Measurements from ENCODE around the gene LEKR1. TPM values are rescaled to one million over a fixed set of nuclear protein-coding genes. Genes with fewer than 3 reads are reported as not detected.

The LEKR1 gene
- total and polyA plus RNA-seq, 2 of the 13 experiments (the other 11 are each of a cell fraction or from before 2014, with no cell fraction given) = 0.49 to 1.5 TPM

DNA sequence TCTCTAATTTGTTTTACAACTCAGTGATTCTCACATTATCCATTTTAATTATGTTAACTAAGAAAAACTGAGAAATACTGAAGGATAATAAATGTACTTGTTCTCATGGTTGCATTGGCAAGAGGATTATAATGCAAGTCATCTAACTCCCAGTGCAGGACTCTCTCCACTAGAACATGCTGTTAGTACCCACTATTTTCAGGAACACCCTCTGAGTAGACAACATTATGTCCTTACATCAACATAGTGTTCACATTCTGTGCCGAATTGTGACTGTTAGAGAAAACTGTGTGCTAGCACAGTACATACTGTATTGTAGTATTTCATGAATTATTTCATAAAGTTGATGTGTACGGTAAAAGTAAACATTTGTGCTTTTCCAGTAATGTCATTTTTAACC is 80.1 kb downstream of the LEKR1 start:
- no TSS peak for BruUV-seq (replicated peaks)
- POLR2A ChIA-PET = no interaction called here
- Histone ChIP-seq H4K20me1 (ENCODE audit: insufficient read depth, low read length) (no peaks in the 10 kb centered on the region), H3K36me3 (replicated peaks in 1 of 2; ENCODE audit: control insufficient read depth in 1 of 2, insufficient read depth in 2 of 2, low read length in 2 of 2) (no peaks in the 10 kb centered on the region), H3K4me1 (ENCODE audit: insufficient read depth, low read length) (no peaks in the 10 kb centered on the region), H3K27ac (ENCODE audit: extremely low read length, insufficient read depth, low read length) (no peak overlapping the region), H3K4me3 (replicated peaks in 1 of 3; ENCODE audit: insufficient read depth in 1 of 3, low read depth in 2 of 3, low read length in 3 of 3) (no peak overlapping the region), H3K4me2 (ENCODE audit: low read depth, low read length) (no peak overlapping the region), H3K9me3 (ENCODE audit: low read length) (no peaks in the 10 kb centered on the region), H3K27me3 (ENCODE audit: control insufficient read depth in 1 of 2, insufficient read depth in 2 of 2, low read length in 2 of 2) (no peaks in the 10 kb centered on the region), H2AFZ (ENCODE audit: low read length) (no peak overlapping the region), H3K79me2 (ENCODE audit: insufficient read depth, low read length) (no peaks in the 10 kb centered on the region), H3K9ac (ENCODE audit: insufficient read depth, low read depth, low read length) (no peak overlapping the region)
- intact Hi-C loops (cut with micrococcal nuclease; ENCODE audit: unreplicated experiment) = no loop called here
- 6% methylated on average over 2 of the region's 2 CpGs for WGBS (ENCODE audit: low lambda C conversion rate)
- in situ Hi-C loops (cut with HindIII; ENCODE audit: extremely low pct_ligation_motif_present, low pct_unique_long_range_greater_than_20kb) = no loop called here
- CTCF ChIA-PET (ENCODE audit: low intra/inter-chr PET ratio, low total read pairs) = no interaction called here
- FAIRE-seq (no peak), DNase-seq (ENCODE audit: low spot score) (no peak), ATAC-seq (no peak)
- TF ChIP-seq PCBP2 (optimal IDR thresholded peaks at IDR 0.05; ENCODE audit: low read depth, low read length, poor library complexity, severe bottlenecking) (no peak), ISL2 (CRISPR knock-in tag; IDR thresholded peaks at IDR 0.05) (no peak), ZNF749 (CRISPR knock-in tag; IDR thresholded peaks at IDR 0.05; ENCODE audit: borderline replicate concordance) (no peak), SMAD1 (CRISPR knock-in tag; IDR thresholded peaks at IDR 0.05; ENCODE audit: borderline replicate concordance, low read depth) (no peak), ATF7 (IDR thresholded peaks at IDR 0.05) (no peak), ATF7 (CRISPR knock-in tag; IDR thresholded peaks at IDR 0.05) (no peak), SMAD9 (CRISPR knock-in tag; IDR thresholded peaks at IDR 0.05) (no peak), FOSL1 (CRISPR knock-in tag; IDR thresholded peaks at IDR 0.05; ENCODE audit: borderline replicate concordance) (no peak)
- TF ChIP-seq, protein P1, sequence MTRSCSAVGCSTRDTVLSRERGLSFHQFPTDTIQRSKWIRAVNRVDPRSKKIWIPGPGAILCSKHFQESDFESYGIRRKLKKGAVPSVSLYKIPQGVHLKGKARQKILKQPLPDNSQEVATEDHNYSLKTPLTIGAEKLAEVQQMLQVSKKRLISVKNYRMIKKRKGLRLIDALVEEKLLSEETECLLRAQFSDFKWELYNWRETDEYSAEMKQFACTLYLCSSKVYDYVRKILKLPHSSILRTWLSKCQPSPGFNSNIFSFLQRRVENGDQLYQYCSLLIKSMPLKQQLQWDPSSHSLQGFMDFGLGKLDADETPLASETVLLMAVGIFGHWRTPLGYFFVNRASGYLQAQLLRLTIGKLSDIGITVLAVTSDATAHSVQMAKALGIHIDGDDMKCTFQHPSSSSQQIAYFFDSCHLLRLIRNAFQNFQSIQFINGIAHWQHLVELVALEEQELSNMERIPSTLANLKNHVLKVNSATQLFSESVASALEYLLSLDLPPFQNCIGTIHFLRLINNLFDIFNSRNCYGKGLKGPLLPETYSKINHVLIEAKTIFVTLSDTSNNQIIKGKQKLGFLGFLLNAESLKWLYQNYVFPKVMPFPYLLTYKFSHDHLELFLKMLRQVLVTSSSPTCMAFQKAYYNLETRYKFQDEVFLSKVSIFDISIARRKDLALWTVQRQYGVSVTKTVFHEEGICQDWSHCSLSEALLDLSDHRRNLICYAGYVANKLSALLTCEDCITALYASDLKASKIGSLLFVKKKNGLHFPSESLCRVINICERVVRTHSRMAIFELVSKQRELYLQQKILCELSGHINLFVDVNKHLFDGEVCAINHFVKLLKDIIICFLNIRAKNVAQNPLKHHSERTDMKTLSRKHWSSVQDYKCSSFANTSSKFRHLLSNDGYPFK (CRISPR knock-in tag; IDR thresholded peaks at IDR 0.05; ENCODE audit: borderline replicate concordance) = no peak
- TF ChIP-seq, protein P2, sequence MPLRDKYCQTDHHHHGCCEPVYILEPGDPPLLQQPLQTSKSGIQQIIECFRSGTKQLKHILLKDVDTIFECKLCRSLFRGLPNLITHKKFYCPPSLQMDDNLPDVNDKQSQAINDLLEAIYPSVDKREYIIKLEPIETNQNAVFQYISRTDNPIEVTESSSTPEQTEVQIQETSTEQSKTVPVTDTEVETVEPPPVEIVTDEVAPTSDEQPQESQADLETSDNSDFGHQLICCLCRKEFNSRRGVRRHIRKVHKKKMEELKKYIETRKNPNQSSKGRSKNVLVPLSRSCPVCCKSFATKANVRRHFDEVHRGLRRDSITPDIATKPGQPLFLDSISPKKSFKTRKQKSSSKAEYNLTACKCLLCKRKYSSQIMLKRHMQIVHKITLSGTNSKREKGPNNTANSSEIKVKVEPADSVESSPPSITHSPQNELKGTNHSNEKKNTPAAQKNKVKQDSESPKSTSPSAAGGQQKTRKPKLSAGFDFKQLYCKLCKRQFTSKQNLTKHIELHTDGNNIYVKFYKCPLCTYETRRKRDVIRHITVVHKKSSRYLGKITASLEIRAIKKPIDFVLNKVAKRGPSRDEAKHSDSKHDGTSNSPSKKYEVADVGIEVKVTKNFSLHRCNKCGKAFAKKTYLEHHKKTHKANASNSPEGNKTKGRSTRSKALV (CRISPR knock-in tag; IDR thresholded peaks at IDR 0.05) = no peak
- TF ChIP-seq, protein P3, sequence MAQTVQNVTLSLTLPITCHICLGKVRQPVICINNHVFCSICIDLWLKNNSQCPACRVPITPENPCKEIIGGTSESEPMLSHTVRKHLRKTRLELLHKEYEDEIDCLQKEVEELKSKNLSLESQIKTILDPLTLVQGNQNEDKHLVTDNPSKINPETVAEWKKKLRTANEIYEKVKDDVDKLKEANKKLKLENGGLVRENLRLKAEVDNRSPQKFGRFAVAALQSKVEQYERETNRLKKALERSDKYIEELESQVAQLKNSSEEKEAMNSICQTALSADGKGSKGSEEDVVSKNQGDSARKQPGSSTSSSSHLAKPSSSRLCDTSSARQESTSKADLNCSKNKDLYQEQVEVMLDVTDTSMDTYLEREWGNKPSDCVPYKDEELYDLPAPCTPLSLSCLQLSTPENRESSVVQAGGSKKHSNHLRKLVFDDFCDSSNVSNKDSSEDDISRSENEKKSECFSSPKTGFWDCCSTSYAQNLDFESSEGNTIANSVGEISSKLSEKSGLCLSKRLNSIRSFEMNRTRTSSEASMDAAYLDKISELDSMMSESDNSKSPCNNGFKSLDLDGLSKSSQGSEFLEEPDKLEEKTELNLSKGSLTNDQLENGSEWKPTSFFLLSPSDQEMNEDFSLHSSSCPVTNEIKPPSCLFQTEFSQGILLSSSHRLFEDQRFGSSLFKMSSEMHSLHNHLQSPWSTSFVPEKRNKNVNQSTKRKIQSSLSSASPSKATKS (CRISPR knock-in tag; IDR thresholded peaks at IDR 0.05) = no peak
- TF ChIP-seq, protein P4, sequence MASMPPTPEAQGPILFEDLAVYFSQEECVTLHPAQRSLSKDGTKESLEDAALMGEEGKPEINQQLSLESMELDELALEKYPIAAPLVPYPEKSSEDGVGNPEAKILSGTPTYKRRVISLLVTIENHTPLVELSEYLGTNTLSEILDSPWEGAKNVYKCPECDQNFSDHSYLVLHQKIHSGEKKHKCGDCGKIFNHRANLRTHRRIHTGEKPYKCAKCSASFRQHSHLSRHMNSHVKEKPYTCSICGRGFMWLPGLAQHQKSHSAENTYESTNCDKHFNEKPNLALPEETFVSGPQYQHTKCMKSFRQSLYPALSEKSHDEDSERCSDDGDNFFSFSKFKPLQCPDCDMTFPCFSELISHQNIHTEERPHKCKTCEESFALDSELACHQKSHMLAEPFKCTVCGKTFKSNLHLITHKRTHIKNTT (CRISPR knock-in tag; IDR thresholded peaks at IDR 0.05) = no peak
- TF ChIP-seq, protein P5, sequence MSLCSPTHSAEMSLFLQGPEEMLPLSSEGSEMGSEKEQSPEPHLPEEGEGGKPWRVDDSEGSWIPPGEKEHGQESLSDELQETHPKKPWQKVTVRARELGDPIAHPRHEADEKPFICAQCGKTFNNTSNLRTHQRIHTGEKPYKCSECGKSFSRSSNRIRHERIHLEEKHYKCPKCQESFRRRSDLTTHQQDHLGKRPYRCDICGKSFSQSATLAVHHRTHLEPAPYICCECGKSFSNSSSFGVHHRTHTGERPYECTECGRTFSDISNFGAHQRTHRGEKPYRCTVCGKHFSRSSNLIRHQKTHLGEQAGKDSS (CRISPR knock-in tag; IDR thresholded peaks at IDR 0.05; ENCODE audit: borderline replicate concordance, low read depth) = no peak
- TF ChIP-seq, protein P6, sequence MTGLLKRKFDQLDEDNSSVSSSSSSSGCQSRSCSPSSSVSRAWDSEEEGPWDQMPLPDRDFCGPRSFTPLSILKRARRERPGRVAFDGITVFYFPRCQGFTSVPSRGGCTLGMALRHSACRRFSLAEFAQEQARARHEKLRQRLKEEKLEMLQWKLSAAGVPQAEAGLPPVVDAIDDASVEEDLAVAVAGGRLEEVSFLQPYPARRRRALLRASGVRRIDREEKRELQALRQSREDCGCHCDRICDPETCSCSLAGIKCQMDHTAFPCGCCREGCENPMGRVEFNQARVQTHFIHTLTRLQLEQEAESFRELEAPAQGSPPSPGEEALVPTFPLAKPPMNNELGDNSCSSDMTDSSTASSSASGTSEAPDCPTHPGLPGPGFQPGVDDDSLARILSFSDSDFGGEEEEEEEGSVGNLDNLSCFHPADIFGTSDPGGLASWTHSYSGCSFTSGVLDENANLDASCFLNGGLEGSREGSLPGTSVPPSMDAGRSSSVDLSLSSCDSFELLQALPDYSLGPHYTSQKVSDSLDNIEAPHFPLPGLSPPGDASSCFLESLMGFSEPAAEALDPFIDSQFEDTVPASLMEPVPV (CRISPR knock-in tag; IDR thresholded peaks at IDR 0.05) = no peak
